Measurements from ENCODE around the gene TMEM271.
A peak's percentile ranks its signal among the peaks of the same experiment; 100 is the strongest.

Gene TMEM271

GRCh38 chr4:609400-610050 is 33.4 kb upstream of the TMEM271 start:
- POLR2A ChIA-PET (ENCODE audit: low non-redundant PET): no interaction called here
- no peak for TF ChIP-seq CTCF (conservative IDR thresholded peaks at IDR 0.05; ENCODE audit: low read depth)
- CTCF ChIA-PET: interaction anchor here (0.7 kb wide), 1 partner anchor 59 kb away, joined by 3 read pairs; no protein-coding TSS in a partner anchor
- no peak for DNase-seq (ENCODE audit: low spot score)
- peak overlapping the region; percentile 85 for H3K27ac ChIP-seq

GRCh38 chr4:608236-608635 is 32.1 kb upstream of the TMEM271 start:
- ChIA-PET POLR2A (ENCODE audit: low non-redundant PET) (no interaction called here), CTCF (no interaction called here)
- no peak for DNase-seq (ENCODE audit: low spot score)
- no peak overlapping the region for H3K27ac ChIP-seq
- no peak for TF ChIP-seq CTCF (conservative IDR thresholded peaks at IDR 0.05; ENCODE audit: low read depth)

- no peak for TF ChIP-seq CTCF (conservative IDR thresholded peaks at IDR 0.05; ENCODE audit: low read depth)
- CTCF ChIA-PET: no interaction called here
- no peak overlapping the region for H3K27ac ChIP-seq
- DNase-seq (ENCODE audit: low spot score): no peak
- POLR2A ChIA-PET (ENCODE audit: low non-redundant PET): no interaction called here
Measured at GRCh38 chr4:605702-606425, 29.8 kb upstream of the TMEM271 start.

- TF ChIP-seq CTCF (conservative IDR thresholded peaks at IDR 0.05; ENCODE audit: low read depth): no peak
- no peak for DNase-seq (ENCODE audit: low spot score)
- CTCF ChIA-PET: no interaction called here
- no peak overlapping the region for H3K27ac ChIP-seq
- POLR2A ChIA-PET (ENCODE audit: low non-redundant PET): no interaction called here
Measured at GRCh38 chr4:604131-604530, 28.0 kb upstream of the TMEM271 start.

- peak; percentile 49 for DNase-seq (ENCODE audit: low spot score)
- POLR2A ChIA-PET (ENCODE audit: low non-redundant PET): no interaction called here
- H3K27ac ChIP-seq: no peak overlapping the region
- CTCF ChIA-PET: interaction anchor here (0.5 to 0.8 kb wide), 3 partner anchors 14 to 140 kb away, joined by 3 to 9 read pairs (median 4); no protein-coding TSS in a partner anchor
- TF ChIP-seq CTCF (conservative IDR thresholded peaks at IDR 0.05; ENCODE audit: low read depth): no peak
Measured at GRCh38 chr4:602559-602942, 26.5 kb upstream of the TMEM271 start.

- no peak overlapping the region for H3K27ac ChIP-seq
- CTCF ChIA-PET: interaction anchor here (0.7 kb wide), 1 partner anchor 20 kb away, joined by 3 read pairs; no protein-coding TSS in a partner anchor
- POLR2A ChIA-PET (ENCODE audit: low non-redundant PET): no interaction called here
- no peak for DNase-seq (ENCODE audit: low spot score)
- no peak for TF ChIP-seq CTCF (conservative IDR thresholded peaks at IDR 0.05; ENCODE audit: low read depth)
Measured at GRCh38 chr4:601612-602558, 25.8 kb upstream of the TMEM271 start.

Data from RWPE1 (cell line).